Kidney epithelial cell (primary cell): Measurements from ENCODE around the gene TMC6. TPM values are rescaled to one million over a fixed set of nuclear protein-coding genes. Genes with fewer than 3 reads are reported as not detected.
A peak's percentile ranks its signal among the peaks of the same experiment; 100 is the strongest.
"Not testable (repeated sequence)": the region's sequence is repeated elsewhere in the genome, so short reads cannot be mapped to it uniquely, and the experiment has no call there.

Source experiments
- DNase-seq: peaks from one replicate; pipeline ENCODE4 v3.0.0-alpha.2; 2010; ENCODE audit warnings: low read depth
- H3K27me3 ChIP-seq: 2 replicates; pipeline ENCODE4 v1.6.0; 2011; ENCODE audit warnings: low read length; ENCODE audit not compliant: control insufficient read depth, insufficient read depth
- H3K36me3 ChIP-seq: 2 replicates; pipeline ENCODE4 v1.5.1; 2011; ENCODE audit warnings: low read length; ENCODE audit not compliant: control insufficient read depth, insufficient read depth
- H3K4me3 ChIP-seq: 2 replicates; pipeline ENCODE4 v1.5.1; 2011; ENCODE audit warnings: low read depth, mild to moderate bottlenecking, control low read depth, low read length
- CTCF ChIP-seq: IDR thresholded peaks from 2 replicates; pipeline ENCODE4 v1.5.1; 2011; ENCODE audit warnings: mild to moderate bottlenecking, moderate library complexity, low read length, control low read depth, inconsistent platforms; ENCODE audit not compliant: insufficient read depth, poor library complexity, severe bottlenecking
- total RNA-seq: library from RNA; depleted of rRNA; stranded (reverse); fragments of >200 nt; gene quantifications from 2 replicates; pipeline ENCODE4 v1.2.3, GENCODE V29; 2015

Gene TMC6
- total RNA-seq, 1 donor from 2014 or later, result 88.7 TPM

- DNase-seq, result no peak
- no peaks in the 10 kb centered on the region for H3K27me3 ChIP-seq
- no peaks in the 10 kb centered on the region for H3K36me3 ChIP-seq
- TF ChIP-seq CTCF, result no peak
- no peak overlapping the region for H3K4me3 ChIP-seq
These were observed 13.0 kb upstream of the TMC6 start for GRCh38 chr17:78141437-78142118.

DNA sequence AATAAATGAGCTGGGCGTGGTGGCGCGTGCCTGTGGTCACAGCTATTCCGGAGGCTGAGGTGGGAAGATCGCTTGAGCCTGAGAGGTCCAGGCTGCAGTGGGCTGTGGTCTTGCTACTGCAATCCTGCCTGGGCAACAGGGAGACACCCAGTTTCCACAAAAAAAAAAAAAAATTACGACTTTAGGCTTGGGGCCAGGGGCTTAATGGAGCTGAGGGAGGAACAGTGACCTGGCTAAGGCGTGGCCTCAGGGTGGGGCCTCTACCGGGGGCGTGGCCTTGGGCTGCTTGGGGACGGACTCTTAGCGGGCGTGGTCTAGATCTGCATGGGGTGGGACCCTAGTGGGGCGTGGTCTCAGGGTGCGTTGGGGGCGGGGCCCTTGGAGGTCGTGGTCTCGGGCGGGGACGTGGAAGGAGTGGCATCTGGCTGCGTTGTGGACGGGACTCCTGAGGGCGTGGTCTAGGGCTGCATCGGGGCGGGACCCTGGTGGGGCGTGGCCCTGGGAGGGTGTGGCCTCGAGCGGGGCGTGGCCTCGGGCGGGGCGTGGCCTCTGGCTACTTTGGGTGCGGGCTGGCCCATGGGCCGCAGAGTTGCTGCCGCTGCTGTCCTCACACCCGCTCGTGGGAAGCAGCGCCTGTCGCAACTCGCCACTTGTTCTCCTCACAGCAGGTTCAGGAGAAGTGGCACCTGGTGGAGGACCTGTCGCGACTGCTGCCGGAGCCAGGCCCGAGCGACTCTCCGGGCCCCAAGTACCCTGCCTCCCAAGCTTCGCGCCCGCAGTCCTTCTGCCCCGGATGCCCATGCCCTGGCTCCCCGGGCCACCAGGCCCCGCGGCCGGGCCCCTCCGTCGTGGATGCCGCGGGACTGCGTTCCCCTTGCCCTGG is 11.9 kb upstream of the TMC6 start:
- DNase-seq, result no peak
- Histone ChIP-seq H3K27me3 (peaks cover 2% of the 10 kb centered on the region), H3K36me3 (no peaks in the 10 kb centered on the region), H3K4me3 (no peak overlapping the region)
- no peak for TF ChIP-seq CTCF

- not testable (repeated sequence) for H3K27me3 ChIP-seq, DNase-seq, H3K4me3 ChIP-seq, H3K36me3 ChIP-seq
These were observed 11.3 kb upstream of the TMC6 start for GRCh38 chr17:78139861-78140168.

- Histone ChIP-seq H3K27me3 (peaks cover 7% of the 10 kb centered on the region), H3K4me3 (no peak overlapping the region), H3K36me3 (no peaks in the 10 kb centered on the region)
- TF ChIP-seq CTCF, result no peak
- DNase-seq, result no peak
These were observed 9.9 kb upstream of the TMC6 start for GRCh38 chr17:78138204-78139060.

DNA sequence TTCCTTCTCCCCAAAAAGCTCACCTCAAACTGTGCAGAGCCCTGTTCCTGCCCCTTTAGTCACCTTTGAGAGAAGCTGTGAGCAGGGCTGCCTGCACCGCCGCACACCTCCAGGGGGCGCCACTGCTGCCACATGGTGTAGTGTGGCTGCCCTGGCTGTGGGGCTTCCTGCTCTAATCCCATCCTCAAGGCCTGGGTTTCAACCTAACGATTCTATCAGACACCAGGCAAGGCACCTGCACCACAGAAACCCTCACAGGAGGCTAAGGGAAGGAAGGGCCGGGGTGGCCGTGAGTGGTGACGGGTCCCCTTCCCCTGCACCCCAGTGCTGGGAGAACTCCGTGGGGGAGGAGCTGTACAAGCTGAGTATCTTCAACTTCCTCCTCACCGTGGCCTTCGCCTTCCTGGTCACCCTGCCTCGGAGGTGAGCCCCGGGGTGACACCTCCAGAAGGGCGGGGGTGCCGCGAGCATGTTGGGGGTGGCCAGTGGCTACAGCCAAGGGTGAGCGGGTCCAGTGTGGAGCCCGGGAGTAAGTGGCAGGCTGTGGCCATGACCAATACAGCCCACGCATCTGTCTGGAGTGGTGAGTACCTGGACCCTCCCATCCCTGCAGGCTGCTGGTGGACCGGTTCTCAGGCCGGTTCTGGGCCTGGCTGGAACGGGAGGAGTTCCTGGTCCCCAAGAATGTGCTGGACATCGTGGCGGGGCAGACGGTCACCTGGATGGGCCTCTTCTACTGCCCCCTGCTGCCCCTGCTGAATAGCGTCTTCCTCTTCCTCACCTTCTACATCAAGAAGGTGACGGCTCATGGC is 9.0 kb upstream of the TMC6 start:
- Histone ChIP-seq H3K27me3 (peaks cover 11% of the 10 kb centered on the region), H3K36me3 (no peaks in the 10 kb centered on the region), H3K4me3 (no peak overlapping the region)
- no peak for DNase-seq
- peak; percentile 35 for TF ChIP-seq CTCF
